Brain microvascular endothelial cell (primary cell): ENCODE data around the gene DAAM1.

Experiments
- DNase-seq: peaks from one replicate; pipeline ENCODE4 v3.0.0-alpha.2; 2020
- H3K27ac ChIP-seq: fragments of 250-450 bp; sonication (Bioruptor Pico); 2 replicates; pipeline ENCODE4 v1.5.1; 2020; ENCODE audit warnings: mild to moderate bottlenecking, moderate library complexity
- H3K27me3 ChIP-seq: fragments of 250-450 bp; sonication (Bioruptor Pico); replicated peaks from 2 replicates; pipeline ENCODE4 v1.5.1; 2020; ENCODE audit warnings: mild to moderate bottlenecking
- H3K36me3 ChIP-seq: fragments of 250-450 bp; sonication (Bioruptor Pico); replicated peaks from 2 replicates; pipeline ENCODE4 v1.5.1; 2020; ENCODE audit warnings: mild to moderate bottlenecking
- H3K4me3 ChIP-seq: 2 replicates; pipeline ENCODE4 v1.5.1; 2011; ENCODE audit warnings: low read depth, mild to moderate bottlenecking, control low read depth, low read length, moderate library complexity
- CTCF ChIP-seq: IDR thresholded peaks from 2 replicates; pipeline ENCODE4 v1.5.1; 2011; ENCODE audit warnings: low read depth, mild to moderate bottlenecking, moderate library complexity, low read length, control low read depth, inconsistent platforms; ENCODE audit errors: missing control alignments
- in situ Hi-C: cut with HindIII; loops from 2 replicates; pipeline ENCODE4 v1.10.0; 2017; ENCODE audit warnings: low sequenced_read_pairs, low pct_ligation_motif_present

DAAM1 gene

GRCh38 chr14:59342516-59343484 is 154.3 kb downstream of the DAAM1 start:
- DNase-seq: no peak
- no peak for TF ChIP-seq CTCF
- H3K4me3 ChIP-seq: no peak overlapping the region
- in situ Hi-C loops: no loop called here
- no peak overlapping the region for H3K27ac ChIP-seq
- no peaks in the 10 kb centered on the region for H3K27me3 ChIP-seq
- H3K36me3 ChIP-seq: peaks cover 3% of the 10 kb centered on the region

- peaks cover 5% of the 10 kb centered on the region for H3K36me3 ChIP-seq
- DNase-seq: no peak
- H3K27me3 ChIP-seq: no peaks in the 10 kb centered on the region
- H3K4me3 ChIP-seq: no peak overlapping the region
- TF ChIP-seq CTCF: no peak
- no peak overlapping the region for H3K27ac ChIP-seq
- in situ Hi-C loops: no loop called here
Observed at GRCh38 chr14:59343585-59343984, 155.1 kb downstream of the DAAM1 start.

GRCh38 chr14:59344016-59344415 is 155.5 kb downstream of the DAAM1 start:
- DNase-seq: no peak
- H3K36me3 ChIP-seq: peaks cover 5% of the 10 kb centered on the region
- H3K4me3 ChIP-seq: no peak overlapping the region
- no peaks in the 10 kb centered on the region for H3K27me3 ChIP-seq
- in situ Hi-C loops: no loop called here
- no peak for TF ChIP-seq CTCF
- H3K27ac ChIP-seq: no peak overlapping the region

GRCh38 chr14:59344691-59345455 is 156.4 kb downstream of the DAAM1 start:
- H3K36me3 ChIP-seq: peaks cover 5% of the 10 kb centered on the region
- TF ChIP-seq CTCF: no peak
- H3K27ac ChIP-seq: no peak overlapping the region
- no peak overlapping the region for H3K4me3 ChIP-seq
- in situ Hi-C loops: no loop called here
- no peak for DNase-seq
- no peaks in the 10 kb centered on the region for H3K27me3 ChIP-seq

- H3K4me3 ChIP-seq: no peak overlapping the region
- DNase-seq: no peak
- H3K27me3 ChIP-seq: no peaks in the 10 kb centered on the region
- in situ Hi-C loops: no loop called here
- no peak for TF ChIP-seq CTCF
- H3K27ac ChIP-seq: no peak overlapping the region
- H3K36me3 ChIP-seq: peaks cover 5% of the 10 kb centered on the region
Observed at GRCh38 chr14:59346329-59346728, 157.9 kb downstream of the DAAM1 start.
